Adrenal gland (tissue), 5 donors: ENCODE results near the gene HS3ST5.

Experiments
- POLR2A ChIP-seq, 2 donors: fragments of 450-650 bp; IDR thresholded peaks; one replicate each; pipeline ENCODE4 v1.6.1; 2017; ENCODE audit warnings: antibody characterized with exemption in 2 of 2, mild to moderate bottlenecking in 2 of 2, moderate library complexity in 1 of 2
- TF ChIP-seq, protein P1 (sequence below), 6 experiments: fragments of 450-650 bp in 4 of 6; fragments of 200-600 bp in 2 of 6; sonication (generic) in 1 of 6; IDR thresholded peaks; 1 replicate in 5 of 6; 2 replicates in 1 of 6; pipeline versions ENCODE4 v1.5.1 to v1.8.0; 2016 to 2021; ENCODE audit warnings: antibody characterized with exemption in 6 of 6, mild to moderate bottlenecking in 2 of 6, moderate library complexity in 1 of 6
- donor health status: DM: no; HTN: no; CAD: no.

DNA sequence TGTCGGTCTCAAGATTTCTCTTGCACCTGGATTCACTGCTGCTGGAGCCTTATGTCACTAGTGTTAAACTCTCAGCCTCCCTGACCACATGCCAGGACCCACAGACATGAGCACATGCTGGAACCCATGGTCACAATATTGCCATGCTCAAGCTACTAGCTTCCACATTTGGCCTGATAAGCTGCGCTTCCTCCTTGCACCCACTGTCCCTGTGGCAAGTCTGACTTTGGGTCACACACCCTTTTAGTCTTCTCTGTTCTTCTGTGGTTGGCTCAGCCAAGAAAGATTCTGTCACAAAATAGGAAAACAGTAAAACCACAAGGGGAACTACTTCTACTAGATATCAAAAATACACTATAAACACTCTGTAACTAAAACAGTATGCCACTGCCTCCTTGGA lies 303.0 kb downstream of the HS3ST5 start:
- TF ChIP-seq, protein P1, sequence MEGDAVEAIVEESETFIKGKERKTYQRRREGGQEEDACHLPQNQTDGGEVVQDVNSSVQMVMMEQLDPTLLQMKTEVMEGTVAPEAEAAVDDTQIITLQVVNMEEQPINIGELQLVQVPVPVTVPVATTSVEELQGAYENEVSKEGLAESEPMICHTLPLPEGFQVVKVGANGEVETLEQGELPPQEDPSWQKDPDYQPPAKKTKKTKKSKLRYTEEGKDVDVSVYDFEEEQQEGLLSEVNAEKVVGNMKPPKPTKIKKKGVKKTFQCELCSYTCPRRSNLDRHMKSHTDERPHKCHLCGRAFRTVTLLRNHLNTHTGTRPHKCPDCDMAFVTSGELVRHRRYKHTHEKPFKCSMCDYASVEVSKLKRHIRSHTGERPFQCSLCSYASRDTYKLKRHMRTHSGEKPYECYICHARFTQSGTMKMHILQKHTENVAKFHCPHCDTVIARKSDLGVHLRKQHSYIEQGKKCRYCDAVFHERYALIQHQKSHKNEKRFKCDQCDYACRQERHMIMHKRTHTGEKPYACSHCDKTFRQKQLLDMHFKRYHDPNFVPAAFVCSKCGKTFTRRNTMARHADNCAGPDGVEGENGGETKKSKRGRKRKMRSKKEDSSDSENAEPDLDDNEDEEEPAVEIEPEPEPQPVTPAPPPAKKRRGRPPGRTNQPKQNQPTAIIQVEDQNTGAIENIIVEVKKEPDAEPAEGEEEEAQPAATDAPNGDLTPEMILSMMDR (IDR thresholded peaks at IDR 0.05): no peak
- no peak for TF ChIP-seq POLR2A (IDR thresholded peaks at IDR 0.05)
